HepG2 (cell line): ENCODE measurements around the gene NEK7. TPM values are rescaled to one million over a fixed set of nuclear protein-coding genes. Genes with fewer than 3 reads are reported as not detected.

Experiments used
- GTF2F1 ChIP-seq: fragments of 150-350 bp; IDR thresholded peaks from 2 replicates; pipeline ENCODE4 v1.6.1; 2014; ENCODE audit warnings: low read length
- HDAC6 ChIP-seq: fragments of 200-600 bp; sonication (generic); IDR thresholded peaks from 2 replicates; pipeline ENCODE4 v1.7.0; 2017; ENCODE audit warnings: mild to moderate bottlenecking, antibody characterized with exemption, low read length, low read depth
- HNF1A ChIP-seq, 2 experiments: sonication (generic) in 1 of 2; formaldehyde crosslinking in 1 of 2; IDR thresholded peaks; 2 replicates each; pipeline versions ENCODE4 v1.4.0 to v1.6.1; 2016 to 2020; ENCODE audit warnings: borderline replicate concordance in 1 of 2, low read depth in 1 of 2, mild to moderate bottlenecking in 1 of 2, missing genetic modification reagents in 1 of 2
- IRF2 ChIP-seq: IDR thresholded peaks from 2 replicates; pipeline ENCODE4 v1.6.1; 2018; ENCODE audit warnings: missing genetic modification reagents, missing compliant biosample characterization
- KDM1A ChIP-seq: IDR thresholded peaks from 2 replicates; pipeline ENCODE4 v1.6.1; 2016; ENCODE audit warnings: missing compliant biosample characterization
- KMT2A ChIP-seq: sonication (generic); formaldehyde crosslinking; IDR thresholded peaks from 2 replicates; pipeline ENCODE4 v1.4.0; 2020; ENCODE audit warnings: missing genetic modification reagents
- MEIS1 ChIP-seq: sonication (generic); formaldehyde crosslinking; IDR thresholded peaks from 2 replicates; pipeline ENCODE4 v1.9.0; 2021; ENCODE audit warnings: mild to moderate bottlenecking, missing genetic modification reagents, moderate library complexity, borderline replicate concordance
- SATB2 ChIP-seq: sonication (generic); formaldehyde crosslinking; IDR thresholded peaks from 2 replicates; pipeline ENCODE4 v1.5.0; 2020; ENCODE audit warnings: missing genetic modification reagents
- TERF1 ChIP-seq: sonication (generic); formaldehyde crosslinking; IDR thresholded peaks from 2 replicates; pipeline ENCODE4 v1.8.0; 2022; ENCODE audit warnings: mild to moderate bottlenecking, missing genetic modification reagents, moderate library complexity
- ZBTB2 ChIP-seq: sonication (generic); formaldehyde crosslinking; IDR thresholded peaks from 2 replicates; pipeline ENCODE4 v1.8.0; 2022; ENCODE audit warnings: low read depth, missing genetic modification reagents
- ZNF530 ChIP-seq: sonication (generic); formaldehyde crosslinking; IDR thresholded peaks from 2 replicates; pipeline ENCODE4 v1.5.0; 2020; ENCODE audit warnings: low read depth, mild to moderate bottlenecking, missing genetic modification reagents
- ZNF776 ChIP-seq: sonication (generic); formaldehyde crosslinking; IDR thresholded peaks from 2 replicates; pipeline ENCODE4 v1.4.0; 2020; ENCODE audit warnings: mild to moderate bottlenecking, missing genetic modification reagents
- polyA plus RNA-seq, 8 experiments: library from polyadenylated mRNA; depleted of rRNA in 3 of 8; stranded (reverse) in 7 of 8; unstranded in 1 of 8; fragments of >200 nt; fragmentation: Illumina TruSeq in 4 of 8; extraction: Trizol in 4 of 8; gene quantifications; 2 replicates each; pipeline versions ENCODE4 v1.2.1 to v1.2.3, GENCODE V29; 2011 to 2016; ENCODE audit warnings: low read depth in 4 of 8, missing spikeins in 1 of 8, mixed read lengths in 1 of 8; ENCODE audit not compliant: insufficient read depth in 1 of 8
- total RNA-seq, 5 experiments: library from RNA; depleted of rRNA; stranded (reverse); fragments of >200 nt; fragmentation: Illumina TruSeq; extraction: Trizol; gene quantifications; 2 replicates each; pipeline ENCODE4 v1.2.3, GENCODE V29; 2016; ENCODE audit warnings: low read depth in 1 of 5
- TF ChIP-seq, protein P1 (sequence below): sonication (generic); formaldehyde crosslinking; IDR thresholded peaks from 2 replicates; pipeline ENCODE4 v1.4.0; 2020; ENCODE audit warnings: missing genetic modification reagents, mild to moderate bottlenecking, borderline replicate concordance
- TF ChIP-seq, protein P2 (sequence below): IDR thresholded peaks from 2 replicates; pipeline ENCODE4 v1.4.0; 2020; ENCODE audit warnings: mild to moderate bottlenecking, missing genetic modification reagents

NEK7 gene
- total and polyA plus RNA-seq, 2 of the 13 experiments (the other 11 are each of a cell fraction or from before 2014, with no cell fraction given): 18.1 to 19.2 TPM

- TF ChIP-seq, protein P1, sequence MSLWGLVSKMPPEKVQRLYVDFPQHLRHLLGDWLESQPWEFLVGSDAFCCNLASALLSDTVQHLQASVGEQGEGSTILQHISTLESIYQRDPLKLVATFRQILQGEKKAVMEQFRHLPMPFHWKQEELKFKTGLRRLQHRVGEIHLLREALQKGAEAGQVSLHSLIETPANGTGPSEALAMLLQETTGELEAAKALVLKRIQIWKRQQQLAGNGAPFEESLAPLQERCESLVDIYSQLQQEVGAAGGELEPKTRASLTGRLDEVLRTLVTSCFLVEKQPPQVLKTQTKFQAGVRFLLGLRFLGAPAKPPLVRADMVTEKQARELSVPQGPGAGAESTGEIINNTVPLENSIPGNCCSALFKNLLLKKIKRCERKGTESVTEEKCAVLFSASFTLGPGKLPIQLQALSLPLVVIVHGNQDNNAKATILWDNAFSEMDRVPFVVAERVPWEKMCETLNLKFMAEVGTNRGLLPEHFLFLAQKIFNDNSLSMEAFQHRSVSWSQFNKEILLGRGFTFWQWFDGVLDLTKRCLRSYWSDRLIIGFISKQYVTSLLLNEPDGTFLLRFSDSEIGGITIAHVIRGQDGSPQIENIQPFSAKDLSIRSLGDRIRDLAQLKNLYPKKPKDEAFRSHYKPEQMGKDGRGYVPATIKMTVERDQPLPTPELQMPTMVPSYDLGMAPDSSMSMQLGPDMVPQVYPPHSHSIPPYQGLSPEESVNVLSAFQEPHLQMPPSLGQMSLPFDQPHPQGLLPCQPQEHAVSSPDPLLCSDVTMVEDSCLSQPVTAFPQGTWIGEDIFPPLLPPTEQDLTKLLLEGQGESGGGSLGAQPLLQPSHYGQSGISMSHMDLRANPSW (CRISPR knock-in tag): 0 out of 2 replicates have a peak, but pooled peaks have one; percentile 53
- TF ChIP-seq HNF1A (IDR thresholded peaks at IDR 0.05; ENCODE audit: low read depth) (no peak), HNF1A (CRISPR knock-in tag; IDR thresholded peaks at IDR 0.05; ENCODE audit: borderline replicate concordance) (no peak), TERF1 (CRISPR knock-in tag) (no peak), ZNF530 (no peak), ZNF776 (CRISPR knock-in tag) (no peak), ZBTB2 (no peak), MEIS1 (0 out of 2 replicates have a peak, but pooled peaks have one; percentile 26), KDM1A (CRISPR knock-in tag) (no peak), KMT2A (no peak), IRF2 (no peak), SATB2 (CRISPR knock-in tag) (no peak), HDAC6 (no peak), GTF2F1 (no peak)
- TF ChIP-seq, protein P2, sequence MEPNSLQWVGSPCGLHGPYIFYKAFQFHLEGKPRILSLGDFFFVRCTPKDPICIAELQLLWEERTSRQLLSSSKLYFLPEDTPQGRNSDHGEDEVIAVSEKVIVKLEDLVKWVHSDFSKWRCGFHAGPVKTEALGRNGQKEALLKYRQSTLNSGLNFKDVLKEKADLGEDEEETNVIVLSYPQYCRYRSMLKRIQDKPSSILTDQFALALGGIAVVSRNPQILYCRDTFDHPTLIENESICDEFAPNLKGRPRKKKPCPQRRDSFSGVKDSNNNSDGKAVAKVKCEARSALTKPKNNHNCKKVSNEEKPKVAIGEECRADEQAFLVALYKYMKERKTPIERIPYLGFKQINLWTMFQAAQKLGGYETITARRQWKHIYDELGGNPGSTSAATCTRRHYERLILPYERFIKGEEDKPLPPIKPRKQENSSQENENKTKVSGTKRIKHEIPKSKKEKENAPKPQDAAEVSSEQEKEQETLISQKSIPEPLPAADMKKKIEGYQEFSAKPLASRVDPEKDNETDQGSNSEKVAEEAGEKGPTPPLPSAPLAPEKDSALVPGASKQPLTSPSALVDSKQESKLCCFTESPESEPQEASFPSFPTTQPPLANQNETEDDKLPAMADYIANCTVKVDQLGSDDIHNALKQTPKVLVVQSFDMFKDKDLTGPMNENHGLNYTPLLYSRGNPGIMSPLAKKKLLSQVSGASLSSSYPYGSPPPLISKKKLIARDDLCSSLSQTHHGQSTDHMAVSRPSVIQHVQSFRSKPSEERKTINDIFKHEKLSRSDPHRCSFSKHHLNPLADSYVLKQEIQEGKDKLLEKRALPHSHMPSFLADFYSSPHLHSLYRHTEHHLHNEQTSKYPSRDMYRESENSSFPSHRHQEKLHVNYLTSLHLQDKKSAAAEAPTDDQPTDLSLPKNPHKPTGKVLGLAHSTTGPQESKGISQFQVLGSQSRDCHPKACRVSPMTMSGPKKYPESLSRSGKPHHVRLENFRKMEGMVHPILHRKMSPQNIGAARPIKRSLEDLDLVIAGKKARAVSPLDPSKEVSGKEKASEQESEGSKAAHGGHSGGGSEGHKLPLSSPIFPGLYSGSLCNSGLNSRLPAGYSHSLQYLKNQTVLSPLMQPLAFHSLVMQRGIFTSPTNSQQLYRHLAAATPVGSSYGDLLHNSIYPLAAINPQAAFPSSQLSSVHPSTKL (CRISPR knock-in tag): no peak
These were observed 1.3 kb downstream of the NEK7 start (continued) for GRCh38 chr1:198157847-198158725.
